ENCODE results near the gene FBXL16. TPM values are rescaled to one million over a fixed set of nuclear protein-coding genes. Genes with fewer than 3 reads are reported as not detected.

Gene FBXL16
- total and polyA plus RNA-seq, 9 of the 15 experiments (the other 6 are each of a cell fraction or from before 2014, with no cell fraction given): 0.21 to 8.2 (median 1.7) TPM

DNA sequence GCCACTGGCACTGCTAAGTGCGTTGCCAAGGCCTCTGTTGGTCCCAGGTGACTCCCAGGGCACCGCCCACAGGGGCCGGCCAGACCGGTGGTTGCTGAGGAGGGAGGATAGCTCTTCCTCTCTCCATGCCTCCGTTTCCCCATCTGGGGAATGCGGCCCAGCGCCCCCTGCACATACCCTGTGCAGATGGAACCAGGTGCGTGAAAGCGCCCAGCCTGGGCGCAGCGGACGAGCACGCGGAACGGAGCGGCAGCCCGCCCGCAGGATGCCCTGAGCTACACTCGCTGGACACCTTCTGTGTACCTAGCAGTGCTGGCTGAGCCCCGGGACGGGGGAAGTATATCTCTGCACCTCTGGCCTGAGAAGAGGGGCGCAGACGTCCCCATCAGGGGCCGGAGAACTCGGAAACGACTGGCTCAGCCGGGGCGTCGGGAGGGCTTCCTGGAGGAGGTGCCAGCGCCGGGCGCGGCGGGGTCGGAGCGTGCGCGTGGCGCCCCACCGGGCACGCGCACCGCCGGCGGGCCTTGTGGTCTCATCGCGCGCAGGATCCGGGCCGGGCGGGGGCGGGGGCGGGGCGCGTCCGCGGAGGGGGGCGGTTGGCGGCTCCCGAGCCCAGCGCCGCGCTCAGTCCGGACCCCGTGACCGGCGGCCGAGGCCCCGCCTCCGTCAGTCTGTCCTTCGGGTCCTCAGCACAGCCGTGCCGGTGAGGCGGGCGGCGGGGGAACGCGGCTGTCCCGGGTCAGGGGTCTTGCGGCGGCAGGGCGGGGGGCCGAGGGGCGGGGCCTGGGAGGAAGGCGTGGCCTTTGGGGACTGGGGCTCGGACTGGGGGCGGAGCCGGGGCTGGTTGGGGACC lies 21.1 kb upstream of the FBXL16 start, which contains the start of the genes CCDC78 and HAGHL:
Gene CCDC78 (minus strand): TSS at position 6 of the 853 bp plus-strand sequence. CDS start 76 bp downstream, outside the sequence.
Gene HAGHL (plus strand): TSS at position 669 of the 853 bp plus-strand sequence. CDS start 404 bp downstream, outside the sequence.
- no peaks in the 10 kb centered on the region; the same call in 1 of the 2 replicates for H4K20me1 ChIP-seq (replicated peaks; ENCODE audit: control insufficient read depth, insufficient read depth, low read length)
- in situ Hi-C loops (cut with MboI): no loop called here
- TF ChIP-seq, protein P1, sequence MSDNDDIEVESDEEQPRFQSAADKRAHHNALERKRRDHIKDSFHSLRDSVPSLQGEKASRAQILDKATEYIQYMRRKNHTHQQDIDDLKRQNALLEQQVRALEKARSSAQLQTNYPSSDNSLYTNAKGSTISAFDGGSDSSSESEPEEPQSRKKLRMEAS (CRISPR knock-in tag; IDR thresholded peaks at IDR 0.05): peak; percentile 34; the same call in 1 of the 2 replicates
- peak; percentile 52 for TF ChIP-seq PCBP1 (IDR thresholded peaks at IDR 0.05; ENCODE audit: low read depth, low read length, poor library complexity, severe bottlenecking)
- TF ChIP-seq KLF6 (CRISPR knock-in tag; IDR thresholded peaks at IDR 0.05; ENCODE audit: borderline replicate concordance): no peak
- peak in 1 of 3 experiments; percentile 12 for TF ChIP-seq YY1 (IDR thresholded peaks at IDR 0.05; ENCODE audit: borderline replicate concordance in 1 of 3, control insufficient read depth in 1 of 3, extremely low read depth in 1 of 3, insufficient read depth in 3 of 3, insufficient read length in 1 of 3, insufficient replicate concordance in 2 of 3, low read depth in 1 of 3, low read length in 2 of 3)
- TF ChIP-seq, protein P2, sequence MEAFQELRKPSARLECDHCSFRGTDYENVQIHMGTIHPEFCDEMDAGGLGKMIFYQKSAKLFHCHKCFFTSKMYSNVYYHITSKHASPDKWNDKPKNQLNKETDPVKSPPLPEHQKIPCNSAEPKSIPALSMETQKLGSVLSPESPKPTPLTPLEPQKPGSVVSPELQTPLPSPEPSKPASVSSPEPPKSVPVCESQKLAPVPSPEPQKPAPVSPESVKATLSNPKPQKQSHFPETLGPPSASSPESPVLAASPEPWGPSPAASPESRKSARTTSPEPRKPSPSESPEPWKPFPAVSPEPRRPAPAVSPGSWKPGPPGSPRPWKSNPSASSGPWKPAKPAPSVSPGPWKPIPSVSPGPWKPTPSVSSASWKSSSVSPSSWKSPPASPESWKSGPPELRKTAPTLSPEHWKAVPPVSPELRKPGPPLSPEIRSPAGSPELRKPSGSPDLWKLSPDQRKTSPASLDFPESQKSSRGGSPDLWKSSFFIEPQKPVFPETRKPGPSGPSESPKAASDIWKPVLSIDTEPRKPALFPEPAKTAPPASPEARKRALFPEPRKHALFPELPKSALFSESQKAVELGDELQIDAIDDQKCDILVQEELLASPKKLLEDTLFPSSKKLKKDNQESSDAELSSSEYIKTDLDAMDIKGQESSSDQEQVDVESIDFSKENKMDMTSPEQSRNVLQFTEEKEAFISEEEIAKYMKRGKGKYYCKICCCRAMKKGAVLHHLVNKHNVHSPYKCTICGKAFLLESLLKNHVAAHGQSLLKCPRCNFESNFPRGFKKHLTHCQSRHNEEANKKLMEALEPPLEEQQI (IDR thresholded peaks at IDR 0.05): no peak
- peak; percentile 72; the same call in 1 of the 2 replicates for TF ChIP-seq TAF15 (IDR thresholded peaks at IDR 0.05; ENCODE audit: low read depth, low read length)
- TF ChIP-seq STAT5A (IDR thresholded peaks at IDR 0.05; ENCODE audit: borderline replicate concordance, low read length): no peak
- TF ChIP-seq TAF1 (IDR thresholded peaks at IDR 0.05; ENCODE audit: control insufficient read depth, extremely low read depth, insufficient read depth, low read length, severe bottlenecking): peak; percentile 33
- TF ChIP-seq CCNT2 (IDR thresholded peaks at IDR 0.05; ENCODE audit: borderline replicate concordance, extremely low read depth, insufficient read length, low read depth, low read length): peak; percentile 56
- peak; percentile 94 for TF ChIP-seq VEZF1 (CRISPR knock-in tag; IDR thresholded peaks at IDR 0.05)
- no peak for TF ChIP-seq MTA2 (IDR thresholded peaks at IDR 0.05; ENCODE audit: low read depth)
- no peak for TF ChIP-seq NELFE (IDR thresholded peaks at IDR 0.05; ENCODE audit: insufficient read depth, insufficient read length)
- no peak for TF ChIP-seq MEIS2 (IDR thresholded peaks at IDR 0.05; ENCODE audit: partially characterized antibody)
- TF ChIP-seq NRF1 (conservative IDR thresholded peaks at IDR 0.05 in 1 of 2, IDR thresholded peaks at IDR 0.05 in 1 of 2): peak; percentile 65 to 73; a peak in 2 of 4 replicates
- TF ChIP-seq ZFX (CRISPR knock-in tag; IDR thresholded peaks at IDR 0.05): no peak
- TF ChIP-seq BCOR (IDR thresholded peaks at IDR 0.05): peak; percentile 70; the same call in 1 of the 2 replicates

More for the DNA sequence above, 21.1 kb upstream of the FBXL16 start, which contains the start of the genes CCDC78 and HAGHL:
- ChIA-PET CTCF (ENCODE audit: low intra/inter-chr PET ratio) (no interaction called here), POLR2A (interaction anchor here (0.5 to 4.5 kb wide), 5 partner anchors 10 to 568 kb away, joined by 3 to 25 read pairs (median 5); partner anchors contain the start of gene METRN)
- peak within 1 kb of the TSS; percentile 98 for H3K27ac ChIP-seq (ENCODE audit: extremely low read depth, low read depth, low read length)
- DNase-seq (ENCODE audit: extremely low read depth in 1 of 4, low spot score in 3 of 4): peak; percentile 86 to 89 (median 87)
- H3K27me3 ChIP-seq (ENCODE audit: control insufficient read depth in 2 of 2, insufficient read depth in 2 of 2, low read length in 2 of 2): no peaks in the 10 kb centered on the region
- H3K4me2 ChIP-seq (ENCODE audit: insufficient read depth, low read length): peak within 1 kb of the TSS; percentile 97
- H3K79me2 ChIP-seq (ENCODE audit: control insufficient read depth, insufficient read depth, low read length): peaks cover 43% of the 10 kb centered on the region
- H3K9ac ChIP-seq (ENCODE audit: insufficient read depth in 1 of 2, low read depth in 2 of 2, low read length in 2 of 2): peak within 1 kb of the TSS; percentile 90 to 100
- ATAC-seq: peak; percentile 48
- H3K36me3 ChIP-seq (ENCODE audit: control insufficient read depth, insufficient read depth, low read length): peaks cover 37% of the 10 kb centered on the region; the same call in 1 of the 3 replicates
- H3K9me1 ChIP-seq (ENCODE audit: control insufficient read depth, insufficient read depth, low read length): no peaks in the 10 kb centered on the region
- peak within 1 kb of the TSS; percentile 33; the same call in 1 of the 2 replicates for H2AFZ ChIP-seq (ENCODE audit: low read depth, low read length)
- H3K4me3 ChIP-seq: peak within 1 kb of the TSS; percentile 80
- no peak for FAIRE-seq
- no peaks in the 10 kb centered on the region for H3K9me3 ChIP-seq (replicated peaks; ENCODE audit: control insufficient read depth, insufficient read depth, low read depth, low read length)
- intact Hi-C loops (cut with micrococcal nuclease): no loop called here
- 46% methylated on average over 22 of the region's 88 CpGs for WGBS (ENCODE audit: insufficient coverage, low coverage, missing lambda C conversion rate)
- BruUV-seq (replicated peaks): no TSS peak
- peaks cover 15 to 97% of the 10 kb centered on the region in 2 experiments for H3K4me1 ChIP-seq (replicated peaks in 1 of 2; ENCODE audit: control insufficient read depth in 2 of 2, insufficient read depth in 2 of 2, low read length in 2 of 2)

Measured in K562 (cell line).